SJSA1 (cell line): Measurements from ENCODE around the gene CCDC127. TPM values are rescaled to one million over a fixed set of nuclear protein-coding genes. Genes with fewer than 3 reads are reported as not detected.
"Not testable (repeated sequence)": the region's sequence is repeated elsewhere in the genome, so short reads cannot be mapped to it uniquely, and the experiment has no call there.

Experiments
- DNase-seq, 2 experiments: peaks; one replicate each; pipeline ENCODE4 v3.0.0-alpha.2; 2015 to 2020; ENCODE audit warnings: low spot score in 2 of 2, low read depth in 1 of 2
- H3K27ac ChIP-seq: fragments of 250-450 bp; sonication (Bioruptor Pico); 2 replicates; pipeline ENCODE4 v1.5.1; 2020; ENCODE audit warnings: mild to moderate bottlenecking, moderate library complexity
- H3K27me3 ChIP-seq: fragments of 250-450 bp; sonication (Bioruptor Pico); replicated peaks from 2 replicates; pipeline ENCODE4 v1.5.1; 2020; ENCODE audit warnings: mild to moderate bottlenecking, moderate library complexity
- H3K36me3 ChIP-seq: fragments of 250-450 bp; sonication (Bioruptor Pico); 2 replicates; pipeline ENCODE4 v1.5.1; 2020; ENCODE audit warnings: mild to moderate bottlenecking
- H3K4me1 ChIP-seq: fragments of 250-450 bp; sonication (Bioruptor Pico); replicated peaks from 2 replicates; pipeline ENCODE4 v1.6.1; 2021; ENCODE audit warnings: mild to moderate bottlenecking
- H3K4me3 ChIP-seq: fragments of 250-450 bp; sonication (Bioruptor Pico); 2 replicates; pipeline ENCODE4 v1.5.1; 2020; ENCODE audit warnings: mild to moderate bottlenecking
- H3K9me3 ChIP-seq: fragments of 250-450 bp; sonication (Bioruptor Pico); replicated peaks from 2 replicates; pipeline ENCODE4 v1.5.1; 2020; ENCODE audit warnings: mild to moderate bottlenecking
- total RNA-seq: library from RNA; depleted of rRNA; stranded (reverse); fragments of >200 nt; shearing (Covaris generic); gene quantifications from 2 replicates; pipeline ENCODE4 v1.2.3, GENCODE V29; 2014

The CCDC127 gene
- total RNA-seq, 1 experiment from 2014 or later: 4.0 TPM

DNA sequence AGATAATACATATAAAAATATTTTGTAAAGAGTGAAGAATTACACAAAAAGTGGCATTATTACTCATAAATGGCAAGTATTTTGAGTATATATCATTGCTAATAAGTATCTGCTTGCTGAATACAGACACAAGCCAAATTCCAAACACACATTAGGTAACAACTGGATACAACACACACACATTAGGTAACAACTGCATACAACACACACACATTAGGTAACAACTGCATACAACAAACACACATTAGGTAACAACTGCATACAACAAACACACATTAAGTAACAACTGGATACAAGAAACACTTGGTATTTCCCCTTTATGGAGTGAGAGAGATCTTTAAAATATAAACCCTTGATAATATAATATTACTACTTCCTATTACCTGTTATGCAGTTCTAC is 13.5 kb downstream of the CCDC127 start:
- peaks cover 19% of the 10 kb centered on the region for H3K36me3 ChIP-seq
- H3K27ac ChIP-seq: no peak overlapping the region
- no peak for DNase-seq
- H3K27me3 ChIP-seq: no peaks in the 10 kb centered on the region
- no peaks in the 10 kb centered on the region for H3K9me3 ChIP-seq
- H3K4me1 ChIP-seq: 0 out of 2 replicates have a peak, but pooled peaks cover 5% of the 10 kb centered on the region
- H3K4me3 ChIP-seq: no peak overlapping the region

DNA sequence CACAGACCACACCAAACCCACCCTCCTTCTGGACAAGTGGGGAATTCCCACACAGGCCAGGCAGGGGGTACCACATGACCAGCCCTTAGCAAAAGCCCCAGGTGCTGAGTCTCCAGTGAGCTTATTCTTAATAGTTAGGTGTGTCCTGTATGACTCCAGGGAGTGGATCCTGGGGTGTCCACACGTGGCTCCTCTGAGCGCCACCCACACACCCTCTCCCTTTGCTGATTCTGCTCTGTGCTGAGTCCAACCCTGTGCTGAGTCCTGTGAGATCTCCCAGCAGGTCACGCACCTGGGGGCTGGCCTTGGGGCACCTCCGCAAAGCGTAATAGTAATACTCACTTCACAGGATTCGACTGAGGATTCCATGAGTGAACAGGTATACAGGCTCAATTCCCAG is 14.0 kb downstream of the CCDC127 start:
- Histone ChIP-seq H3K9me3 (no peaks in the 10 kb centered on the region), H3K27me3 (no peaks in the 10 kb centered on the region), H3K27ac (no peak overlapping the region), H3K36me3 (peaks cover 19% of the 10 kb centered on the region), H3K4me3 (no peak overlapping the region), H3K4me1 (0 out of 2 replicates have a peak, but pooled peaks cover 5% of the 10 kb centered on the region)
- DNase-seq: no peak

DNA sequence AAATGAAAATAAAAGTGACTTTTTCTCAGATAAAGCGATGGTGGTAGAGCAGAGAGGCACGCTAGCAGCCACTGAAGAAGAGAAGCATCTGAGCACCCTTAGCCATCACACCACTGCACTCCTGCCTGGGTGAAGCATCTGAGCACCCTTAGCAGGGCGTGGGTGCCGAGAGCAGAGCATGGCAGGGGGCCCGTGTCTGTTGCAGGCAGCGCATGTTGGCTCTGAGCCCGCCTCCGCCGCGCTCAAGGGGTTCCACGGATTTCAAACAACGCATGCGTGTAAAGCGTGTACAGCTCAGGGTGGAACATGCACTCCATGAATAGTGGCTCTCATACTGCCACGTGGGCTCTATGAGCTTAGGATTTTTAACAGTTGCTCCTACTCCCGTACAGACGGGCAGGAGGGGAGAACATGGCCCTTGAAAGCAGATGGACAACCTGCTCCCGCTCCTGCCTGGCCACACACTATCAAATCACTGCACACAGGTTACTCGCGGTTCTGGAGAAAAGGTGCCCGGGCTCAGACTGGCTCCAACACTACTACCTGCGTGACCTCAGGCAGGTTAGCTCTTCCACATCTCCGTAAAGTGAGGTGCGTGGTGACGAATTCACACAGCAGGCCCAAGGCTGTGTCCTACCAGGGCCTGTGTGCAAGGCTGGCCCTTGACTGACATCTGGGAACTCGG is 14.6 kb downstream of the CCDC127 start:
- Histone ChIP-seq H3K9me3 (no peaks in the 10 kb centered on the region), H3K4me3 (no peak overlapping the region), H3K36me3 (peaks cover 19% of the 10 kb centered on the region), H3K27ac (no peak overlapping the region), H3K4me1 (0 out of 2 replicates have a peak, but pooled peaks cover under 1% of the 10 kb centered on the region), H3K27me3 (no peaks in the 10 kb centered on the region)
- DNase-seq: no peak

DNA sequence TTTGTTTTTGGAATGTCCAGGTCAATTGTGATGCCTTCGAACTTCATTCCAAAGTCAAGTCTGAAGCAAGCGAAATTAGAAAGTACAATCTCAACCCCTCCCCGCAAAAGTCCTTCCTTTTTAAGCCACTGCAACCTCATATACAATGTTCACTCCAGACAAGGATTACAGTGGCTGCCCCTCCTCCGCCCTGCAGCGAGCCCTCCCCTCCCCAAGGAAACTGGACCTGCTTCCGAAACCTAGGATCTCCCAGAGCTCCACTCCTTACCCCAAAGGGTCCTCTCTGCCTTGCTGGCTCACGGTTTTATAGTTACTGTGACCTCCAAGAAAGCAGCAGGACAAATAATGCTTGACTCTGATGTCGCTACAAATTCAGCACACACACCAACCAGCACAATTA is 16.3 kb downstream of the CCDC127 start:
- Histone ChIP-seq H3K36me3 (peaks cover 19% of the 10 kb centered on the region), H3K27me3 (no peaks in the 10 kb centered on the region), H3K4me1 (no peaks in the 10 kb centered on the region), H3K27ac (no peak overlapping the region), H3K4me3 (no peak overlapping the region), H3K9me3 (no peaks in the 10 kb centered on the region)
- no peak for DNase-seq

DNA sequence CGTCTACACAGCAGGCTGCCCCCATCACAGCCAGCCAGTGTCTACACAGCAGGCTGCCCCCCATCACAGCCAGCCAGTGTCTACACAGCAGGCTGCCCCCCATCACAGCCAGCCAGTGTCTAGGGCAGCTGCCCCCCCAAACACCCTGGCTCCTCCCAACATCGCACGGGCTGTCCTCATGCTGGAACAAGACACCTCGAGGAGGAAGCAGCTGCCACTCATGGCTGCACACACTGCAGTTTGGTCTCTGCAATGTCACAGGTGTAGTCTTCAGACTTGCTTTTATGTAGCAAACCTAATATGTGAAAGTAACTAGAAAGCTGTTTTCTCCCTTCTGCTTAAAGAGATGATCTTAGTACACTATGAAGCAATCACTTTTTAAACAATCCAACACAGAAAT is 17.0 kb downstream of the CCDC127 start:
- H3K27ac ChIP-seq: no peak overlapping the region
- no peak overlapping the region for H3K4me3 ChIP-seq
- H3K27me3 ChIP-seq: no peaks in the 10 kb centered on the region
- no peaks in the 10 kb centered on the region for H3K4me1 ChIP-seq
- DNase-seq: no peak
- no peaks in the 10 kb centered on the region for H3K9me3 ChIP-seq
- peaks cover 19% of the 10 kb centered on the region for H3K36me3 ChIP-seq

DNA sequence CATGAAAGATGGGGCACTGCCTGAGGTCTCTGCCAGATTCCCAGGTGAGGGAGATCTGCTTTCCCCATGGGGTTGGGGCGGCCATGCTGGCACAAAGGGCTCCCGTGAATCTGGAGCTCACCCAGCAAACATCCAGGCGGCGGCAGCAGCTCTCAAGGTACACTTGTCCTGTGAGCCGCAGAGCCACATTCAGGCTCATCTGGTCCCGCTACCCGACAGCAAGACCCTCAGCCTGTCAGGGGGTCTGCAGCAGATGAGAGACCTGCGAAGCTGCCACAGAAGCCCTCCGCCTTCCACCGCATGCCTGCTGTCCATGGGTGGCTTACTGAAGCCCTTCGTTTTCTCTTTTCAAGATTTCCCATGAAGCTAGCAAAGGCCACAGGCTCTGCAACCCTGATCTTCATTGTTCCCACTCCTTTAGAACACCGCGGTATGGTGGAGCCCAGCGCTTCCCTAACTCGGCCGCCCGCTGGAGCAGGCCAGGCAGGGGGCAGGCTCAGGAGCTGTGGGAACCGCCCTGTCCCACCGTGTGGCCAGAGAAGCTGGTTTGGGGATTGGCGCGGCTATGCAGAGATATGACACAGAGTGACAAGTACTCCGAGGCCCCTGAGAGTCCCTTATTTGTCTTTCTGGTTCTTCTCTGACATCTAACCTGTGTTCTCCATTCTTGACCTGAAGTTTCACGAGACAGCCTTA is 17.9 kb downstream of the CCDC127 start:
- DNase-seq: no peak
- no peak overlapping the region for H3K4me3 ChIP-seq
- H3K27me3 ChIP-seq: no peaks in the 10 kb centered on the region
- no peak overlapping the region for H3K27ac ChIP-seq
- H3K36me3 ChIP-seq: peaks cover 16% of the 10 kb centered on the region
- no peaks in the 10 kb centered on the region for H3K9me3 ChIP-seq
- H3K4me1 ChIP-seq: no peaks in the 10 kb centered on the region

DNA sequence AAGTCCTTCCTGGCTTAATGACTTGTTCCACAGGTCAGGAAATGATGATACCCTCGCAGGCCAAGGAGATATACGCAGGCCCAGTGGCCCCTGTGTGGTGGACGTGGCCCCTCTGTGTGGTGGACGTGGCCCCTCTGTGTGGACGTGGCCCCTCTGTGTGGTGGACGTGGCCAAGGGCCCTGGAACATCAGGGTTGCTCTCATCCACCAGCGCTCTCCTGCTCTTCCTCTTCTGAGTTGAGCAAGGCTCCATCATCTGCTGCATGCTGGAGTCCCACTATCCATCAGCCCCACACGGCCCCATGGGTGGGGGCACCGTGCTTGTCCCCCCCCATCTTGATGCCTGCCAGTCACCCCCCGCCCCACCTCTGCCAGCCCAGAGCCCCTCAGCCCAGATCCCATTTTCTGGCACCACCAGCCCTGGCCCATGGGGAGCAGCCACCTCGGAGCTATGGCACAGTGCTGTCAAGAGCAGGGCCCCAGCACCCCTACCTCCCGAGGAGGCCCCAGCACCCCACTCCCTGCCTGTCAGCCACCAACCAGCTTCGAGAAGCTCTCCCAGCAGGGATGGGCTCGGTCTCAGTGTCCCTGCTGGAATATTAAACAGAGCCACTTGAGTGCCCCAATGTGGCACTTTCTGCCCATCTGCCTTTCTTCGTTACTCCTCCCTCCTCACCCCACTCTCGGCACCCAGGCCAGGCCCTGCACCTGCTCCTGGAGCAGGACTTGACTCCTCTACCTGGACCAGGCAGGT is 18.6 kb downstream of the CCDC127 start:
- no peaks in the 10 kb centered on the region for H3K27me3 ChIP-seq
- no peak overlapping the region for H3K4me3 ChIP-seq
- no peaks in the 10 kb centered on the region for H3K4me1 ChIP-seq
- peaks cover 8% of the 10 kb centered on the region for H3K36me3 ChIP-seq
- DNase-seq: no peak
- H3K27ac ChIP-seq: no peak overlapping the region
- H3K9me3 ChIP-seq: no peaks in the 10 kb centered on the region

DNA sequence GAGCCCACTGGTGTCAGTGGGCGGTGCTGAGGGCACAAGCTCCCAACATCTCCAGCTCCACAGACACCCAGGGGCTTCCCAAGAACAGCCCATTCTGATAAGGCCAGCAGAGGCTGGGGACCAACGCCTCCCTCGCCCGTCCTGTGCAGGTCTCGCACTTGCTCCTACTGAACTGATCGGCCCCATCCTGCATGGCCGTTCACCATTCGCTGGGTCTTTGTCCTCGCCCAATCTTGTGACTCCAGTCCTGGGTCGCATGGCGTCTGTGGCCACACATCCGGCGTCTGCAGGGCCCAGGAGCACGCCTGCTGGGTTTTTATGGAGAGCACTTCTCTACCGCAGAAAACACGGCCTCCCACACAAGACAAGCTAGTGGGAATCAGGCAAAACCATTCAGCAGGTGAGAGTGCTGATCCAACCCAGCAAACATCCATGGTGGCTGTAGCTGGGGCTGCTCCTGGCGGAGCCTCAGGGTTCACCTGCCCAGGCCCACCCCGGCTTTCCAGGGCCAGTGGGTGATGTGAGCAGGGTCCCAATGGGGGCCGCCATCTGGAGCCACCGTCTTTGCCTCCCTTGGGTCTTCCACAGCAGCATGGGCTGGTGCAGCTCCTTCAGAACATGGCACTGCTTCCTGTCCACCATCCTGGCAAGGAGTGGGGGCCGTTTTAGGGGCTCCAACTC is 19.3 kb downstream of the CCDC127 start:
- no peaks in the 10 kb centered on the region for H3K27me3 ChIP-seq
- H3K36me3 ChIP-seq: peaks cover 1% of the 10 kb centered on the region
- H3K9me3 ChIP-seq: no peaks in the 10 kb centered on the region
- no peak for DNase-seq
- no peak overlapping the region for H3K27ac ChIP-seq
- H3K4me3 ChIP-seq: no peak overlapping the region
- H3K4me1 ChIP-seq: no peaks in the 10 kb centered on the region

DNA sequence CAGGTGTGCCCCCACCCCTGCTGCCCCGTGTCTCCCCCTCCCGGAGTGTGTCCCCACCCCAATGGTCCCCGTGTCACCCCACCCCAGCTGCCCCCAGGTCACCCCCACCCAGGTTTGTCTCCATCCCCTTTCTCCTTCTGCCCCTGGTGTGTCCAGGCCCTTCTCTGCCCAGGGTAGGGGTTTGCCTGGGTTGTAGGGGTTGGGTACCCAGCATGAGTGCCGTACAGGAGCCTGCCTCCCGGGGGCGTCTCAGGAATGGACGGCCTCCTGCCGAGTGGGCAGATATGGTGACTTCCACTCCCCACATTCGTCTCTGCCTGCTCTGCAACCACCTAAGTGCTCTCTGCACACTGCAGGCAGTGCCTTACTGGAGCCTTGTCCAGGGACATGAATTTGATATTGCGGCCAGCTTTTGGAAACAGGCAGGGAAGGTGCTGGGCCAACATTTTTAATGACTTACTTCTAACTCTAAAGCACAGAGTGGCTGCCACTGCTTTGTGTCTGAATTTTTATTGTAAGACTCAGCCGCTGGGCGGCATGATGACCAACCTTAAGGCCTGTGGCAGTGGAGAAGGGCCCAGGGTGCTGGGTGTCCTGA is 20.0 kb downstream of the CCDC127 start:
- Histone ChIP-seq H3K9me3 (no peaks in the 10 kb centered on the region), H3K4me3 (no peak overlapping the region), H3K4me1 (no peaks in the 10 kb centered on the region), H3K27me3 (no peaks in the 10 kb centered on the region), H3K36me3 (no peaks in the 10 kb centered on the region), H3K27ac (no peak overlapping the region)
- no peak for DNase-seq

DNA sequence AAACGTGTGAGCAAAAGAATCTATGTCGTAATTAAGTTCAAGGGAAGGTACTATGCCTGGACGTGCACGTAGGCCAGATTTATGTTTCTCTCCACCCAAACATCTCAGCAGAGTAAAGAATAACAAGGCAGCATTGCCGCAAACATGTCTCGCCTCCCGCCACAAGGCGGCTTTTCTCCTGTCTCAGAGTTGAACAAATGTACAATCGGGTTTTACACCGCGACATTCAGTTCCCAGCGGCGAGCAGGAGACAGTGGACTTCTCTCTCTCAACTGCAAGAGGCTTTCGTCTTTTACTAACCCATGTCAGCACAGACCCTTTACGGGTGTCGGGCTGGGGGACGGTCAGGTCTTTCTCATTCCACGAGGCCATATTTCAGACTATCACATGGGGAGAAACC is 20.9 kb downstream of the CCDC127 start:
- not testable (repeated sequence) for H3K27ac ChIP-seq, H3K4me3 ChIP-seq, H3K36me3 ChIP-seq, H3K4me1 ChIP-seq, H3K27me3 ChIP-seq, H3K9me3 ChIP-seq
- DNase-seq: peak in 1 of 2 experiments; percentile 26

DNA sequence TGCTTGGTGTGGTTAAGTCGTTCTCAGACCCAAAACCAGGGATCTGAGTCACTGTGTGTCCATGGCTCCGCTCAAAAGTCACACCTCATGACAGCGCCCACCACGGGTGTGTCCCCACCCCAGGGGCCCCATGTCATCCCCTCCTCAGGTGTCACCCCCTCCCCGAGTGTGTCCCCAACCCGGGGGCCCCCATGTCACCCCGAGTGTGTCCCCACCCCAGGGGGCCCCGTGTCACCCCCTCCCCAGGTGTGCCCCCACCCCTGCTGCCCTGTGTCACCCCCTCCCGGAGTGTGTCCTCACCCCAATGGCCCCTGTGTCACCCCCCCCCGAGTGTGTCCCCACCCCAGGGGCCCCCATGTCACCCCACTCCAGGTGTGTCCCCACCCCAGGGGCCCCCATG is 21.6 kb downstream of the CCDC127 start:
- DNase-seq: no peak
- no peaks in the 10 kb centered on the region for H3K9me3 ChIP-seq
- H3K4me1 ChIP-seq: no peaks in the 10 kb centered on the region
- H3K36me3 ChIP-seq: no peaks in the 10 kb centered on the region
- H3K4me3 ChIP-seq: no peak overlapping the region
- H3K27me3 ChIP-seq: no peaks in the 10 kb centered on the region
- H3K27ac ChIP-seq: no peak overlapping the region

DNA sequence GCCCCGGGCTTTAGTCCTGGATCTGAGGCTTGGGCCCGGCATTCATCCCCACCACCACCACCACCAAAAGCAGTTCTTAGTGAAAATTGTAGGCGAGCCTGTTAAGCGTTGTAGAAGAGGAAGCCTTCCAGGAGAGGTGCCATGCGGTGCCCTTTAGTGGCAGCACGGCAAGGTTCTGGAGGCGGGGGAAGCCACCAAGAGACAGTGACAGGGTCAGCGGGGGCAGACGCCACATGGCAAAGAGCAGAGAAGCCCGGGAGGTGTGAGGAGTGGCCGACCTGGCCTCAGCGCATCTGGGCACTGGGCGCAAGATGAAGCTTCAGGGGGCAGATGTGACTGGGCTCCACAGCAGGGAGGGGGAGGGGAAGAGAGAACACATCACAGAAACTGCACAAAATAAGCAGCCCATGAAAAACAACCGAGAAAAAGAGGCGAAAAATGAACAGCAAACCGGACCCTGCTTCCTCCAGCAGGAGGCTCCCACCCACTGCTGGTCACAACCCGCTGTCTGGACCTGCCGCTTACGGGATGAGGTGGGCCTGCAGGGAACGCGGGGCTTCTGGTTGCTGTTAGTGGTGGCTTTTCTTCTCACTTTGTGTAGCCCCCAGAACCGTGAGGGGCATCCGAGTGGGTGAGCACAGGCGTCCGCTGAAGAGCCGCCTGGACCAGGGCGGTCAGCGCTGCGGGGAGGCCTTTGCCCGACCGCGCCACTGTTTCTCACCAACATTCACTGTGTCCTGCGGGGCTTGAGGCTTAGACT is 22.4 kb downstream of the CCDC127 start:
- Histone ChIP-seq H3K4me1 (no peaks in the 10 kb centered on the region), H3K36me3 (no peaks in the 10 kb centered on the region), H3K27ac (no peak overlapping the region), H3K4me3 (no peak overlapping the region), H3K27me3 (no peaks in the 10 kb centered on the region), H3K9me3 (no peaks in the 10 kb centered on the region)
- DNase-seq: no peak
